ENCODE results near the gene NWD2.

The NWD2 gene

DNA sequence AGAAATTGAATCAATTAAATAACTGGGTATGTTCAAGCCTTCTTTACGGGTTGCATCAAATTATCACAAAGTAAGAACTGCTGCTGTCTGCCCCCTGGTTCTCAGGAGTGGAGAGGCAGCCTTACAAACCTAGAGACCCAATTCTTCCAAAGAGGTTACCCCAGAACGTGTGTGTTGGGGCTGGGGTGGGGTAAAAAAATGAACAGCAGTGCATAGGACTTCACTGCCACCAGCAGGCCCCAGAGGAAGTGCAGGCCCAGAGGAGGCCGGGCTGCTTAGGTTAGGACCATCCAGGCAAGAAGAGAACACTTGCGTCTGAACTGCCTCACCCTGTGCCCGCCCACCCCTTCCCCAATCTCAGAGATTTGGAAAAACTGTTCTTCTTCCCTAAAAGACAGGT is 1.5 kb upstream of the NWD2 start:
- H3K9me2 ChIP-seq (replicated peaks; ENCODE audit: insufficient read depth, low read length) = no peaks in the 10 kb centered on the region
- TF ChIP-seq, protein P1, sequence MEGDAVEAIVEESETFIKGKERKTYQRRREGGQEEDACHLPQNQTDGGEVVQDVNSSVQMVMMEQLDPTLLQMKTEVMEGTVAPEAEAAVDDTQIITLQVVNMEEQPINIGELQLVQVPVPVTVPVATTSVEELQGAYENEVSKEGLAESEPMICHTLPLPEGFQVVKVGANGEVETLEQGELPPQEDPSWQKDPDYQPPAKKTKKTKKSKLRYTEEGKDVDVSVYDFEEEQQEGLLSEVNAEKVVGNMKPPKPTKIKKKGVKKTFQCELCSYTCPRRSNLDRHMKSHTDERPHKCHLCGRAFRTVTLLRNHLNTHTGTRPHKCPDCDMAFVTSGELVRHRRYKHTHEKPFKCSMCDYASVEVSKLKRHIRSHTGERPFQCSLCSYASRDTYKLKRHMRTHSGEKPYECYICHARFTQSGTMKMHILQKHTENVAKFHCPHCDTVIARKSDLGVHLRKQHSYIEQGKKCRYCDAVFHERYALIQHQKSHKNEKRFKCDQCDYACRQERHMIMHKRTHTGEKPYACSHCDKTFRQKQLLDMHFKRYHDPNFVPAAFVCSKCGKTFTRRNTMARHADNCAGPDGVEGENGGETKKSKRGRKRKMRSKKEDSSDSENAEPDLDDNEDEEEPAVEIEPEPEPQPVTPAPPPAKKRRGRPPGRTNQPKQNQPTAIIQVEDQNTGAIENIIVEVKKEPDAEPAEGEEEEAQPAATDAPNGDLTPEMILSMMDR (IDR thresholded peaks at IDR 0.05; ENCODE audit: low read length) = no peak
- no peak for TF ChIP-seq EZH2phosphoT487 (IDR thresholded peaks at IDR 0.05; ENCODE audit: low read length)
- TF ChIP-seq EZH2 (optimal IDR thresholded peaks at IDR 0.05; ENCODE audit: low read depth, low read length) = no peak
- H3K4me1 ChIP-seq (ENCODE audit: low read length) = no peaks in the 10 kb centered on the region
- no peak overlapping the region for H3K4me3 ChIP-seq (ENCODE audit: low read length)
- no peak overlapping the region for H2AFZ ChIP-seq (ENCODE audit: low read length)
- no peaks in the 10 kb centered on the region for H3K9me3 ChIP-seq (replicated peaks; ENCODE audit: insufficient read depth, low read length)
- H3K79me2 ChIP-seq (ENCODE audit: low read length) = no peaks in the 10 kb centered on the region
- H4K20me1 ChIP-seq (ENCODE audit: insufficient read depth, low read length) = no peaks in the 10 kb centered on the region
- H3K27me3 ChIP-seq (replicated peaks; ENCODE audit: insufficient read depth, low read length) = no peaks in the 10 kb centered on the region
- no peak overlapping the region for H3K4me2 ChIP-seq (ENCODE audit: low read depth, low read length)
- no peaks in the 10 kb centered on the region for H3K36me3 ChIP-seq (replicated peaks; ENCODE audit: insufficient read depth, low read length)
- DNase-seq = no peak
- H3K9ac ChIP-seq (ENCODE audit: low read length) = no peak overlapping the region
- no peak overlapping the region for H3K27ac ChIP-seq (ENCODE audit: low read length)
- H3F3A ChIP-seq (ENCODE audit: insufficient read depth, low read length) = no peaks in the 10 kb centered on the region

DNA sequence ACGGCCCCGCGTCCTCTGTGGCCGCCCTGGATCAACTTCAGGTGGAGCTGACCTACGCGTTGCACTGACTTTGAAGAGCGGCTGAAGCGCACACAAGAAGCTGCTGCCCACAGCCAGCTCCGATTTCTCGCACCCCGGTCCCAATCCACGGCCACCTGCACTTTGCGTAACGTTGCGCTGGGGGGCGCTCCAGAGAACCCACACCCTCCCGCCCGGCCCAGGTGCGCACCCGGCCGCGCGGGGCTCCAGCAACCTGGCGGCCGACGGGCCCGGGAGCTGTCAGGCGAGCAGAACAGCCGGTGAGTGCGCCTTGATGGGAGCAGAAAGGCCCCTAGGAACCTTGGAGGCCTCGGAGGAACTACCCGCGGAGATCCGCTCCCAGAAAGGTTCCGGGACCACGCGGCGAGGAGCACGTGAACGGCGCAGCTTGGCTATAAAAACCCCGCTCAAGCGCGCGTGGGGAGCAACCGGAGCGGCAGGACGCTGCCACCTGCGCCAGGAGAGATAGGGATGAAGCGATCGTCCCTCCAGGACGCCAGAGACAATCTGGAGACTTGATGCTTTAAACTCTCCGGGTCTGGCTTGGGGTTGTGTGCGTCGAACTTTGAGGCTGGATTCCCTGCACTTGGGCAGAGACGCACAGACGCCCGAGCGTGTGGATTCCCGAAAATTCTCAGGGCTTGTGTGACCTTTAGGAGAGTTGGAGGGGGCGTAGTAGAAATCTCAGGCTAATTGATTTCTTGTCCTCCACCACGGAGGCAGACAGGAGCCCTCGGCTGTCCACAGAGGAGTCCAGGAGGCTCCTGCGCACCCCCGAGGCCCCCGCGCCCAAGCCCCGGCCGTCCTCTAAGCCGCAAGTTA is 591 bp upstream of the NWD2 start:
- H3K4me2 ChIP-seq (ENCODE audit: low read depth, low read length) = no peak overlapping the region
- no peak overlapping the region for H3K4me3 ChIP-seq (ENCODE audit: low read length)
- H2AFZ ChIP-seq (ENCODE audit: low read length) = no peak overlapping the region
- no peaks in the 10 kb centered on the region for H3K4me1 ChIP-seq (ENCODE audit: low read length)
- TF ChIP-seq EZH2 (optimal IDR thresholded peaks at IDR 0.05; ENCODE audit: low read depth, low read length) = no peak
- TF ChIP-seq, protein P1 (IDR thresholded peaks at IDR 0.05; ENCODE audit: low read length) = no peak
- TF ChIP-seq EZH2phosphoT487 (IDR thresholded peaks at IDR 0.05; ENCODE audit: low read length) = no peak
- no peaks in the 10 kb centered on the region for H3K36me3 ChIP-seq (replicated peaks; ENCODE audit: insufficient read depth, low read length)
- H3K27ac ChIP-seq (ENCODE audit: low read length) = no peak overlapping the region
- H3K9me3 ChIP-seq (replicated peaks; ENCODE audit: insufficient read depth, low read length) = no peaks in the 10 kb centered on the region
- H3F3A ChIP-seq (ENCODE audit: insufficient read depth, low read length) = no peaks in the 10 kb centered on the region
- no peak for DNase-seq
- H3K9me2 ChIP-seq (replicated peaks; ENCODE audit: insufficient read depth, low read length) = no peaks in the 10 kb centered on the region
- H3K79me2 ChIP-seq (ENCODE audit: low read length) = no peaks in the 10 kb centered on the region
- H4K20me1 ChIP-seq (ENCODE audit: insufficient read depth, low read length) = no peaks in the 10 kb centered on the region
- no peak overlapping the region for H3K9ac ChIP-seq (ENCODE audit: low read length)
- no peaks in the 10 kb centered on the region for H3K27me3 ChIP-seq (replicated peaks; ENCODE audit: insufficient read depth, low read length)

DNA sequence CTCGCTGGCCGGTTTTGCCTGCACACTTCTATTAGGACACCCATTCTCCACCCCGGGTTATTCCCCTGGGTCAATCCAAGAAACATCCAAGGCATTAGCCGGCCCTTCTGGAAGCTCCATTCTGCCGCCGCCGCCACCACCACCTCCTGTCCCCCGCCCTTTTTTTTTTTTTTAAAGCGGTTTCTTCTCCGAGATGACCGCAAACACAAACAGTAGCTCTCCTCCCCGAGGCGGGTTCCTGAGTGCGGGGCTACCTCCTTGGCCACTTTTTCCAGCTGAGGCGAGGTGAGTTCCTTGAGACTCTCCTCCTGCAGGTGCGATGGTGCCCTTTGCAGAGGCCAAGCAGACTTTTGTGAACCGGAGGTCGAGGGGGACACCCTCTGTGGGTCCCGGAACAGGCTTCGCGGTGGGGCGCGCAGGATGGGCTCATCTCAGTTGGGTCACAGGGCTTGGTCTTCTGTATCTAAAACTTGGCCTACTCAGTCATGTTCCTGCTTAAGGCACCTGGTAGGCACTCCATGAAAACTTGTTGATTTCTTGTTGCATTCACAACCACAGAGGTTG is 930 bp downstream of the NWD2 start:
- no peak overlapping the region for H3K9ac ChIP-seq (ENCODE audit: low read length)
- no peak overlapping the region for H3K27ac ChIP-seq (ENCODE audit: low read length)
- no peaks in the 10 kb centered on the region for H3F3A ChIP-seq (ENCODE audit: insufficient read depth, low read length)
- H3K36me3 ChIP-seq (replicated peaks; ENCODE audit: insufficient read depth, low read length) = no peaks in the 10 kb centered on the region
- no peak overlapping the region for H2AFZ ChIP-seq (ENCODE audit: low read length)
- H4K20me1 ChIP-seq (ENCODE audit: insufficient read depth, low read length) = no peaks in the 10 kb centered on the region
- H3K4me2 ChIP-seq (ENCODE audit: low read depth, low read length) = no peak overlapping the region
- no peak overlapping the region for H3K4me3 ChIP-seq (ENCODE audit: low read length)
- H3K27me3 ChIP-seq (replicated peaks; ENCODE audit: insufficient read depth, low read length) = no peaks in the 10 kb centered on the region
- H3K79me2 ChIP-seq (ENCODE audit: low read length) = no peaks in the 10 kb centered on the region
- no peaks in the 10 kb centered on the region for H3K9me3 ChIP-seq (replicated peaks; ENCODE audit: insufficient read depth, low read length)
- H3K9me2 ChIP-seq (replicated peaks; ENCODE audit: insufficient read depth, low read length) = no peaks in the 10 kb centered on the region
- TF ChIP-seq, protein P1 (IDR thresholded peaks at IDR 0.05; ENCODE audit: low read length) = no peak
- no peak for TF ChIP-seq EZH2 (optimal IDR thresholded peaks at IDR 0.05; ENCODE audit: low read depth, low read length)
- TF ChIP-seq EZH2phosphoT487 (IDR thresholded peaks at IDR 0.05; ENCODE audit: low read length) = no peak
- no peaks in the 10 kb centered on the region for H3K4me1 ChIP-seq (ENCODE audit: low read length)
- DNase-seq = no peak
